MCF 10A (cell line): ENCODE results near the gene FBLN2. TPM values are rescaled to one million over a fixed set of nuclear protein-coding genes. Genes with fewer than 3 reads are reported as not detected.
A peak's percentile ranks its signal among the peaks of the same experiment; 100 is the strongest.
"Not testable (repeated sequence)": the region's sequence is repeated elsewhere in the genome, so short reads cannot be mapped to it uniquely, and the experiment has no call there.

Source experiments
- BruUV-seq: library from RNA; stranded (reverse); fragments of 400-500 nt; replicated peaks from 2 replicates; lab custom pipeline; 2021; lab: Mats Ljungman, UMichigan
- CTCF ChIA-PET: fragments of 300-600 bp; sonication (Branson Sonifier 250); formaldehyde crosslinking; extraction: SDS; loops from one replicate; lab custom pipeline; 2021; ENCODE audit warnings: antibody characterized with exemption, inconsistent platforms; lab: Yijun Ruan, JAX
- POLR2A ChIA-PET: fragments of 300-600, 350-650 bp; sonication (Branson Sonifier 250); formaldehyde crosslinking; extraction: SDS; loops from one replicate; lab custom pipeline; 2020; ENCODE audit warnings: antibody characterized with exemption, inconsistent platforms; lab: Yijun Ruan, JAX
- DNase-seq: peaks from one replicate; pipeline ENCODE4 v3.0.0-alpha.2; 2018; ENCODE audit not compliant: unreplicated experiment
- H3K27ac Mint-ChIP-seq: one replicate; pipeline ENCODE4 v1.8.0; 2022; ENCODE audit warnings: mild to moderate bottlenecking, low read depth, mixed read lengths; ENCODE audit not compliant: unreplicated experiment
- H3K27me3 Mint-ChIP-seq: one replicate; pipeline ENCODE4 v1.8.0; 2022; ENCODE audit warnings: mixed read lengths; ENCODE audit not compliant: insufficient read depth, unreplicated experiment
- H3K36me3 Mint-ChIP-seq: one replicate; pipeline ENCODE4 v1.8.0; 2022; ENCODE audit warnings: mild to moderate bottlenecking, moderate library complexity, mixed read lengths; ENCODE audit not compliant: insufficient read depth, unreplicated experiment
- H3K4me1 Mint-ChIP-seq: one replicate; pipeline ENCODE4 v1.8.0; 2022; ENCODE audit warnings: mixed read lengths; ENCODE audit not compliant: insufficient read depth, unreplicated experiment
- H3K4me3 Mint-ChIP-seq: one replicate; pipeline ENCODE4 v1.8.0; 2022; ENCODE audit warnings: mild to moderate bottlenecking, moderate library complexity, mixed read lengths; ENCODE audit not compliant: unreplicated experiment
- H3K9me3 Mint-ChIP-seq: one replicate; pipeline ENCODE4 v1.8.0; 2022; ENCODE audit warnings: mixed read lengths; ENCODE audit not compliant: unreplicated experiment
- CTCF ChIP-seq: fragments of 200-600 bp; IDR thresholded peaks from one replicate; pipeline ENCODE4 v1.8.0; 2022; ENCODE audit warnings: antibody characterized with exemption, mild to moderate bottlenecking; ENCODE audit not compliant: unreplicated experiment
- intact Hi-C: fragments of 100-400 bp; cut with micrococcal nuclease; formaldehyde crosslinking; loops from 2 replicates; pipeline ENCODE4 v1.14.1; 2022
- total RNA-seq: library from RNA; stranded (reverse); gene quantifications from 2 replicates; pipeline ENCODE4 v1.2.3, GENCODE V29; 2022

FBLN2 gene
- total RNA-seq, 1 experiment from 2014 or later = not detected

- intact Hi-C loops = no loop called here
Observed at GRCh38 chr3:13521309-13521708, 27.6 kb upstream of the FBLN2 start.

DNA sequence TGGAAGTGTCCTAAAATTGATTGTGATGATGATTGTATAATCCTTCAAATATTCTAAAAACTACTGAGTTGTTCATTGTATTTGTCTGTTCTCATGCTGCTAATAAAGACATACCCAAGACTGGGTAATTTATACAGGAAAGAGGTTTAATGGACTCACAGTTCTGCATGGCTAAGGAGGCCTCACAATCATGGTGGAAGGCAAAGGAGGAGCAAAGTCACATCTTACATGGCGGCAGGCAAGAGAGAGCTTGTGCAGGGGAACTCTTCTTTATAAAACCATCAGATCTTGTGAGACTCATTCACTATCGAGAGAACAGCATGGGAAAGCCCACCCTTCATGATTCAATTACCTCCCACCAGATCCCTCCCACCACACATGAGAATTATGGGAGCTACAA lies 27.2 kb upstream of the FBLN2 start:
- CTCF ChIA-PET = interaction anchor here (0.6 kb wide), 1 partner anchor 337 kb away, joined by 3 read pairs; no protein-coding TSS in a partner anchor
- H3K9me3 Mint-ChIP-seq, BruUV-seq, POLR2A ChIA-PET, H3K27me3 Mint-ChIP-seq, intact Hi-C loops, H3K27ac Mint-ChIP-seq, H3K4me3 Mint-ChIP-seq, H3K36me3 Mint-ChIP-seq, DNase-seq: not testable (repeated sequence)
- H3K4me1 Mint-ChIP-seq = peaks cover 23% of the 10 kb centered on the region

More at GRCh38 chr3:13521309-13521708, 27.6 kb upstream of the FBLN2 start:
- Mint-ChIP-seq H3K9me3 (peaks cover 7% of the 10 kb centered on the region), H3K27me3 (no peaks in the 10 kb centered on the region), H3K4me1 (peaks cover 19% of the 10 kb centered on the region), H3K36me3 (no peaks in the 10 kb centered on the region), H3K4me3 (no peak overlapping the region), H3K27ac (no peak overlapping the region)
- no peak for DNase-seq
- no peak for TF ChIP-seq CTCF
- ChIA-PET POLR2A (no interaction called here), CTCF (interaction anchor here (0.6 to 0.7 kb wide), 2 partner anchors 128 to 337 kb away, joined by 3 read pairs; no protein-coding TSS in a partner anchor)
- BruUV-seq = no TSS peak

- peaks cover 23% of the 10 kb centered on the region for H3K4me1 Mint-ChIP-seq
Observed at GRCh38 chr3:13522236-13522635, 26.7 kb upstream of the FBLN2 start.

GRCh38 chr3:13524979-13525669 lies 23.8 kb upstream of the FBLN2 start:
- no peaks in the 10 kb centered on the region for H3K27me3 Mint-ChIP-seq
- H3K36me3 Mint-ChIP-seq = no peaks in the 10 kb centered on the region
- H3K27ac Mint-ChIP-seq = peak overlapping the region; percentile 97
- H3K4me3 Mint-ChIP-seq = no peak overlapping the region
- intact Hi-C loops = no loop called here
- peak; percentile 20 for DNase-seq
- BruUV-seq = no TSS peak
- POLR2A ChIA-PET = interaction anchor here (0.8 to 2.2 kb wide), 8 partner anchors 8 to 87 kb away, joined by 3 to 12 read pairs (median 4); no protein-coding TSS in a partner anchor
- CTCF ChIA-PET = interaction anchor here (0.6 to 1.3 kb wide), 5 partner anchors 9 to 126 kb away, joined by 3 to 5 read pairs (median 3); no protein-coding TSS in a partner anchor
- peaks cover 30% of the 10 kb centered on the region for H3K4me1 Mint-ChIP-seq
- peaks cover 7% of the 10 kb centered on the region for H3K9me3 Mint-ChIP-seq
- no peak for TF ChIP-seq CTCF

More at GRCh38 chr3:13522236-13522635, 26.7 kb upstream of the FBLN2 start:
- ChIA-PET CTCF (no interaction called here), POLR2A (no interaction called here)
- no TSS peak for BruUV-seq
- no peak for DNase-seq
- peaks cover 7% of the 10 kb centered on the region for H3K9me3 Mint-ChIP-seq
- no peak overlapping the region for H3K4me3 Mint-ChIP-seq
- intact Hi-C loops = no loop called here
- no peaks in the 10 kb centered on the region for H3K27me3 Mint-ChIP-seq
- no peaks in the 10 kb centered on the region for H3K36me3 Mint-ChIP-seq
- H3K27ac Mint-ChIP-seq = no peak overlapping the region
- no peak for TF ChIP-seq CTCF
